Smooth muscle cell (in vitro differentiated cells): ENCODE data around the gene DNAJC6. TPM values are rescaled to one million over a fixed set of nuclear protein-coding genes. Genes with fewer than 3 reads are reported as not detected.

ENCODE experiments used
- DNase-seq: peaks from one replicate; lab custom pipeline; 2025; ENCODE audit not compliant: unreplicated experiment; lab: John Stamatoyannopoulos, UW
- H2AFZ ChIP-seq: fragments of 200-600 bp; sonication (generic); 2 replicates; pipeline ENCODE4 v1.6.0; 2016; ENCODE audit warnings: antibody characterized with exemption, low read depth, mild to moderate bottlenecking
- H3F3A ChIP-seq: fragments of 200-600 bp; sonication (generic); 2 replicates; pipeline ENCODE4 v1.6.0; 2017; ENCODE audit warnings: antibody characterized with exemption, low read depth
- H3K27ac ChIP-seq: fragments of 200-600 bp; sonication (generic); 2 replicates; pipeline ENCODE4 v1.5.1; 2016; ENCODE audit warnings: low read depth, mild to moderate bottlenecking
- H3K27me3 ChIP-seq: fragments of 200-600 bp; sonication (generic); 2 replicates; pipeline ENCODE4 v1.6.1; 2016; ENCODE audit warnings: low read depth, mild to moderate bottlenecking
- H3K36me3 ChIP-seq: fragments of 200-600 bp; sonication (generic); 2 replicates; pipeline ENCODE4 v1.5.1; 2016; ENCODE audit warnings: low read depth
- H3K4me1 ChIP-seq: fragments of 200-600 bp; sonication (generic); 2 replicates; pipeline ENCODE4 v1.5.1; 2016; ENCODE audit warnings: low read depth
- H3K4me2 ChIP-seq: fragments of 200-600 bp; sonication (generic); 2 replicates; pipeline ENCODE4 v1.6.0; 2016; ENCODE audit warnings: mild to moderate bottlenecking
- H3K4me3 ChIP-seq: fragments of 200-600 bp; sonication (generic); 2 replicates; pipeline ENCODE4 v1.5.1; 2016; ENCODE audit warnings: mild to moderate bottlenecking
- H3K79me2 ChIP-seq: fragments of 200-600 bp; sonication (generic); 2 replicates; pipeline ENCODE4 v1.6.0; 2016; ENCODE audit warnings: low read depth, mild to moderate bottlenecking
- H3K9ac ChIP-seq: fragments of 200-600 bp; sonication (generic); 2 replicates; pipeline ENCODE4 v1.6.0; 2016; ENCODE audit warnings: low read depth
- H3K9me3 ChIP-seq: fragments of 200-600 bp; sonication (generic); replicated peaks from 2 replicates; pipeline ENCODE4 v1.5.1; 2016; ENCODE audit warnings: low read depth
- H4K20me1 ChIP-seq: fragments of 200-600 bp; sonication (generic); 2 replicates; pipeline ENCODE4 v1.6.0; 2016; ENCODE audit warnings: low read depth
- CTCF ChIP-seq: fragments of 200-600 bp; sonication (generic); IDR thresholded peaks from 2 replicates; pipeline ENCODE4 v1.5.1; 2017; ENCODE audit warnings: borderline replicate concordance, mild to moderate bottlenecking, antibody characterized with exemption; ENCODE audit not compliant: insufficient read depth, poor library complexity, severe bottlenecking
- WGBS: methylation state at CpG from one replicate; pipeline ENCODE4 v1.1.7; 2016; ENCODE audit warnings: low lambda C conversion rate; 5-methylcytosine and 5-hydroxymethylcytosine counted together
- polyA plus RNA-seq: library from polyadenylated mRNA; unstranded; fragments of >200 nt; fragmentation: Nextera tagmentation; extraction: Ambion mirVana; gene quantifications from 2 replicates; pipeline ENCODE4 v1.2.1, GENCODE V29; 2016
- total RNA-seq: library from RNA; depleted of rRNA; stranded (reverse); fragments of >200 nt; gene quantifications from 2 replicates; pipeline ENCODE4 v1.2.3, GENCODE V29; 2014

The DNAJC6 gene
- total and polyA plus RNA-seq, 2 experiments from 2014 or later: 0.70 to 7.8 TPM

- no peak for TF ChIP-seq CTCF
- no peaks in the 10 kb centered on the region for H4K20me1 ChIP-seq
- no peaks in the 10 kb centered on the region for H3K4me1 ChIP-seq
- no peak overlapping the region for H3K4me3 ChIP-seq
- no peak overlapping the region for H2AFZ ChIP-seq
- 90% methylated on average over 1 of the region's 1 CpG for WGBS
- no peak overlapping the region for H3K9ac ChIP-seq
- H3K27me3 ChIP-seq: no peaks in the 10 kb centered on the region
- no peak overlapping the region for H3K4me2 ChIP-seq
- no peak overlapping the region for H3K27ac ChIP-seq
- no peak for DNase-seq
- H3K9me3 ChIP-seq: no peaks in the 10 kb centered on the region
- H3K79me2 ChIP-seq: no peaks in the 10 kb centered on the region
- H3F3A ChIP-seq: no peaks in the 10 kb centered on the region
- no peaks in the 10 kb centered on the region for H3K36me3 ChIP-seq
Observed at GRCh38 chr1:65399003-65399402, 89.7 kb downstream of the DNAJC6 start.

GRCh38 chr1:65401612-65402011 lies 92.3 kb downstream of the DNAJC6 start:
- Histone ChIP-seq H3K36me3 (no peaks in the 10 kb centered on the region), H3K9me3 (no peaks in the 10 kb centered on the region), H2AFZ (no peak overlapping the region), H3K4me1 (no peaks in the 10 kb centered on the region), H3K79me2 (no peaks in the 10 kb centered on the region), H3K4me2 (no peak overlapping the region), H3F3A (no peaks in the 10 kb centered on the region), H3K4me3 (no peak overlapping the region), H3K27ac (no peak overlapping the region), H3K9ac (no peak overlapping the region), H3K27me3 (no peaks in the 10 kb centered on the region), H4K20me1 (no peaks in the 10 kb centered on the region)
- 96% methylated on average over 3 of the region's 3 CpGs for WGBS
- no peak for DNase-seq
- no peak for TF ChIP-seq CTCF

GRCh38 chr1:65404941-65405340 lies 95.6 kb downstream of the DNAJC6 start:
- H3K9me3 ChIP-seq: no peaks in the 10 kb centered on the region
- no peak overlapping the region for H3K9ac ChIP-seq

More at GRCh38 chr1:65404941-65405340, 95.6 kb downstream of the DNAJC6 start:
- Histone ChIP-seq H3K79me2 (no peaks in the 10 kb centered on the region), H3K36me3 (no peaks in the 10 kb centered on the region), H3K27me3 (no peaks in the 10 kb centered on the region), H3K4me2 (no peak overlapping the region), H4K20me1 (no peaks in the 10 kb centered on the region), H2AFZ (no peak overlapping the region), H3K27ac (no peak overlapping the region), H3K4me1 (no peaks in the 10 kb centered on the region), H3F3A (no peaks in the 10 kb centered on the region), H3K4me3 (no peak overlapping the region)
- no peak for DNase-seq
- TF ChIP-seq CTCF: no peak
